ELR (cell line): Measurements from ENCODE around the gene STAMBPL1.

Experiments
- DNase-seq: peaks from one replicate; pipeline ENCODE4 v3.0.0-alpha.2; 2015; ENCODE audit warnings: low read depth

Gene STAMBPL1

GRCh38 chr10:88892222-88892967 is 12.3 kb downstream of the STAMBPL1 start:
- DNase-seq: peak; percentile 58

- DNase-seq: no peak
Observed at GRCh38 chr10:88893611-88894010, 13.6 kb downstream of the STAMBPL1 start.

- DNase-seq: no peak
Observed at GRCh38 chr10:88895250-88895649, 15.2 kb downstream of the STAMBPL1 start.

DNA sequence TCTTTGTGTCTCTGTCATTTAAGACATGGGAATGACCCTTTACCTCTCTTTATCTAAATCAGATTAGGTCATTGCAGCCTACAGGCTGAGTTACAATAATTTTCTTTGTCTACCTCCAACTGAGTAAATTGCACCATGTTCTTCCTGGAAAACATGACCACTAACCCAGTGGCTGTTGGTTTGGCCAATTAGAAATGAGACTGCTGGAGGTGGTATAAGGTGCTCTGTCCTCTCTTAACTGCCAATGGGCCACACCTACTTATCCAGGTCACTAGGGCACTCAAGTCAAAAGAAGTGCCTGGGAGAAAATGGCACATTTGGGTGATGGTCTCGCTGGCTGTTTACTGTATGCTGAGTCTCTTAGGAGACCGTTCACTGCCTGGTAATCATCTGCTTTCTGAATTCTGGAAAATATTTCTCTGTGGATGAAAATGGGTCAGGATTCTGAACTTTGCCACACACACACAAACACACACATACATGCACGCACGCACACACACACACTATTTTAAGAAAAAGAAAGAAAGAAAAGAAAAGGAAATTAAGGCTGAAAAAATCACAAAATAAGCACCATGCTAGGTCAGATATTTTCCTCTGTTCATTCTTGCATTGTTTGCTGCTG is 16.4 kb downstream of the STAMBPL1 start:
- no peak for DNase-seq

- peak; percentile 28 for DNase-seq
Observed at GRCh38 chr10:88896994-88897853, 17.2 kb downstream of the STAMBPL1 start.

DNA sequence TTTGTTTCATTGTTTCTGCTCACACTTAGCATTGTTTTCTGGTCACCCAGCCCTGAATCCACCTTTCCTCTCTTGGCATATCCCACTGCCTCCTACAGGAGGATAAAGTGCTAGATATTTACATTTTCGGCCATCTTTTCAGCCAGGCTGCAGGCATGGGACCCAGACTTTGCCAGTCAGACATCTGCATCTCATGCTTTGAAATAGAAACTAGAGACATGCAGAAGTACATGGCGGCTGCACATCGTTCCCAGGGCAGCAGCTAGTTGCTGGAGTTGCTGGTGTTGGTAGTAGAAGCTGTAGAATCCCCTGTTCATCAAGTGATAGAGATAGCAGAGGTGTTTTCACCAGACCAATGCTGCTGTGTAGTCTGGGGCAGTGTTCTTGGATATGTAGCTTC is 18.7 kb downstream of the STAMBPL1 start:
- DNase-seq: no peak

DNA sequence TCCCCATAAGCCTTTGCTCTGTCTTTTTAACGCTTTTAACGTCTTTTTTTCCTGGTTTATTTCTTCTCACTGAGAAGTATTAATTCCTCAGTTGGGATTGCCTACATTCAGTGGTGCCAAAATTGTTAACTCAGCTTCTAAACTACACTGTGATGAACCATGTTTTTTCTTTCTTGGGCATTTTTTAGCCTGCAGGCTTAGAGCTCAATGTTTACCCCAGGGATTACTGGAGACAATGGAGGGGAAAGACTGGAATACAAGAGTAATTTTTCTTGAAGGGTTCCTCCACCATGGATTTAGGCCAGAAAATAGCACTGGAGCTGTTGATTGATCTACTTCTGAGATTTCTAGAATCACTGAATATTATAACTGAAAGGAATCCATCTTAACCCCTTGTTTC is 19.8 kb downstream of the STAMBPL1 start:
- no peak for DNase-seq

- DNase-seq: peak; percentile 47
Observed at GRCh38 chr10:88901206-88901983, 21.4 kb downstream of the STAMBPL1 start.

DNA sequence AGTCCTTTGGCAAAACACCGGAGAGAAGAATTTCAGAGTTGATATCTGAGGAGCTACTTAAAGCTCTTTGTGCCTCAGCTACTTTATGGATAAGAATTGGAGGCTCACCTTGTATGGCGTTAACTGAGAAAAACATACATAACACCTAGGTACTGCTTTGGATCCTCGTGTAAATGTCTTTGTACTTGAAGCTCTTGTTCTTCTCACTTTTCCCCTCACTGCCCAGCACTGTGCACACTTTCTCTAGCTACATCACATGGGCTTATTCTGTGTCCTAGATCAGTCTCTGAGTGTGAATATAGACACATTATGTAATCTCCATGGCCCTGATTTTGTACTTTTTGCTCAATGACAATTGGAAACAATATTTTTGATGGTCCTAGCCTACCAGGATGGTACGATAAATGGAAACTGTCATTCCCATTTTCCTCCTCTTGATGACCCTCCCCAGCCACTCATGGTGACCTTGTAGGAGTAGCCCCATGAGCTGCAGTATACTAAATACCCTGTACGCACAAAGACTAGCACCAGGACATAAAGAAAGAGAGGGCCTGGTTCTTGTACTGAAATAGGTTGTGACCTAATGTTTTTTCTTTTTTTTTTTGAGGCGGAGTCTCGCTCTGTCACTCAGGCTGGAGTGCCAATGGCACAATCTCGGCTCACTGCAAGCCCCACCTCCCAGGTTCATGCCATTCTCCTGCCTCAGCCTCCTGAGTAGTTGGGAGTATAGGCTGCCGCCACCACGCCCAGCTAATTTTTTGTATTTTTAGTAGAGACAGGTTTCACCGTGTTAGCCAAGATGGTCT is 22.1 kb downstream of the STAMBPL1 start:
- DNase-seq: no peak

DNA sequence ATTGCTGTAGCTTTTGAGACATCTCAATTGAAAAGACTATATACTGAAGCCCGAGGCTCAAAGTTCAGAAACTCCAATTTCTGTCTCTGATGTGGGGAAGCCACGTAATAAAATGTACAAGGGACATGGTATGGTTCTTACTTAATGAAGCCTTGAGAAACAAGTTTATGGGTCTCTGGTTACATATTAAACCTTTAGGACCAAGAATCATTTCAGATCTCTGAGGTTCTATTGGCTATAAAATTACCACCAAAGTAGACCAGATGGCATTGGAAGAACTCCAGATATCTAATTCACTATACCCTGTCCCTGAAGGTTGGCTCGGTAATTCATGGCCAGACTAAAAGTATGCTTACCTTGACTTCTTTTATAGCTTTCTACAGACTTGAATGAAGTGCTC is 23.7 kb downstream of the STAMBPL1 start:
- DNase-seq: no peak

- DNase-seq: no peak
Observed at GRCh38 chr10:88906921-88907320, 26.9 kb downstream of the STAMBPL1 start.

- no peak for DNase-seq
Observed at GRCh38 chr10:88908194-88908593, 28.1 kb downstream of the STAMBPL1 start.

- DNase-seq: no peak
Observed at GRCh38 chr10:88911116-88911515, 31.1 kb downstream of the STAMBPL1 start.

GRCh38 chr10:88911851-88912250 is 31.8 kb downstream of the STAMBPL1 start:
- no peak for DNase-seq

GRCh38 chr10:88913127-88913526 is 33.1 kb downstream of the STAMBPL1 start:
- no peak for DNase-seq

GRCh38 chr10:88913788-88914187 is 33.7 kb downstream of the STAMBPL1 start:
- DNase-seq: no peak

- DNase-seq: peak; percentile 11
Observed at GRCh38 chr10:88915781-88916180, 35.7 kb downstream of the STAMBPL1 start.

DNA sequence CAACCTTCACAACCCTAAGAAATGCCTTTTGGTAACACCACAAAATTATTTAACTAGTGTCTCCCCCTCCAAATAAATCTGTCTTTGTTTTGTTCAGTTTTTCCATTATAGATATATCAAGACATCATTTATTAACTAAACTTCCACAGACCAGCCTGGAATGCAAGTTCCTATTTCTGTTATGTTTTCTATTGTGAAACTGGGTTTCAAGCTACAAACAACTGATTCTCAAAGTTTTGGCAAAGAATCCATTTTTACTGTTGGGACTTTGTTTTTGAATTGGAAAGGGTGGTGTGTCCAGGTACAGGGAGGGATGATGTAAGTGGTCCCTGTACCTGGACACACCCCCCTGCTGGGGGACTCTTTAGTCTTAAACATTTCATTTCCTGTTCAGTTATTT is 36.2 kb downstream of the STAMBPL1 start:
- no peak for DNase-seq

DNA sequence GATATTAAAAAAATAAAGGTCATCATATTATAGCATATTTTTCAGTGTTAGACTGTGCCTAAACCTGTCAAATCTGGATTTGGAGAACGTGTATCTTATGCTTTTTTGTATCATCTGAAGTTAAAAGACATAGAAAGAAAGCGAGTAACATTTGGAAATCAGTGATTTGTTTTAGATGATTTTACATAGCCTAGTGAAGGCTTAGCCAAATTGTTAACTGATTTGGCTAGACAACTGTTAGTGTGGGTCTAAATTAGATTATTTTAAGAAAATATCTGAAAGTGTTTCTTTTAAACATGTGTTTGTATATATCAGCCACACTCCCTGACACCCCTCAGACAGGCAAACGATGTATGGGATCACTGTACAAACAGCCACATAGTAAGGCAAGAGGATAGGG is 36.9 kb downstream of the STAMBPL1 start:
- no peak for DNase-seq

GRCh38 chr10:88918191-88918905 is 38.3 kb downstream of the STAMBPL1 start:
- no peak for DNase-seq

DNA sequence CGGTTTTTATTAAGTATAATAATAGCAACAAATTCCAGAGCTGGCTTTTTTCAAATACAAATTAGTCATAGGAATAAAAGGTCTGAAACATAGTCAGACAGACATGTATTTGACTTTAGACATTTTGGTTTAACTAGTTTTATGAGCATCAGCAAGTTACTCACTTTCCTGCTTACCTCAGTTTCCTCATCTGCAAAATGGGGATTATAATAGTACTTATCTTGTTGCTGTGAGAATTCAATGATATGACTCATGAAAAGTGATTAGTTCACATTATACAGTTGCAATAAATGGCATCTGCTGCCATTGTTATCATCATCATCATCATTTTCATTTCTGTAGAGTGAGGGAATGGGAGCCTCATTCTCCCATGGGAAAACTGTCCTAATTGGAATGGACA is 39.0 kb downstream of the STAMBPL1 start:
- no peak for DNase-seq
